22Rv1 (cell line): ENCODE results near the gene NCBP1.
"Not testable (repeated sequence)": the region's sequence is repeated elsewhere in the genome, so short reads cannot be mapped to it uniquely, and the experiment has no call there.

ENCODE experiments used
- ZFX ChIP-seq: fragments of 450-650 bp; IDR thresholded peaks from 2 replicates; pipeline ENCODE4 v1.6.1; 2017; ENCODE audit warnings: antibody characterized with exemption, borderline replicate concordance
- TF ChIP-seq, protein P1 (sequence below): fragments of 450-650 bp; IDR thresholded peaks from 2 replicates; pipeline ENCODE4 v1.5.1; 2017; ENCODE audit warnings: mild to moderate bottlenecking

DNA sequence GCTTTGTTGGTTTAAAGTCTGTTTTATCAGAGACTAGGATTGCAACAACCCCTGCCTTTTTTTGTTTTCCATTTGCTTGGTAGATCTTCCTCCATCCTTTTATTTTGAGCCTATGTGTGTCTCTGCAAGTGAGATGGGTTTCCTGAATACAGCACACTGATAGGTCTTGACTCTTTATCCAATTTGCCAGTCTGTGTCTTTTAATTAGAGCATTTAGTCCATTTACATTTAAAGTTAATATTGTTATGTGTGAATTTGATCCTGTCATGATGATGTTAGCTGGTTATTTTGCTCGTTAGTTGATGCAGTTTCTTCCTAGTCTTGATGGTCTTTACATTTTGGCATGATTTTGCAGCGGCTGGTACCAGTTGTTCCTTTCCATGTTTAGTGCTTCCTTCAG, 48.8 kb upstream of the NCBP1 start:
- TF ChIP-seq, protein P1, sequence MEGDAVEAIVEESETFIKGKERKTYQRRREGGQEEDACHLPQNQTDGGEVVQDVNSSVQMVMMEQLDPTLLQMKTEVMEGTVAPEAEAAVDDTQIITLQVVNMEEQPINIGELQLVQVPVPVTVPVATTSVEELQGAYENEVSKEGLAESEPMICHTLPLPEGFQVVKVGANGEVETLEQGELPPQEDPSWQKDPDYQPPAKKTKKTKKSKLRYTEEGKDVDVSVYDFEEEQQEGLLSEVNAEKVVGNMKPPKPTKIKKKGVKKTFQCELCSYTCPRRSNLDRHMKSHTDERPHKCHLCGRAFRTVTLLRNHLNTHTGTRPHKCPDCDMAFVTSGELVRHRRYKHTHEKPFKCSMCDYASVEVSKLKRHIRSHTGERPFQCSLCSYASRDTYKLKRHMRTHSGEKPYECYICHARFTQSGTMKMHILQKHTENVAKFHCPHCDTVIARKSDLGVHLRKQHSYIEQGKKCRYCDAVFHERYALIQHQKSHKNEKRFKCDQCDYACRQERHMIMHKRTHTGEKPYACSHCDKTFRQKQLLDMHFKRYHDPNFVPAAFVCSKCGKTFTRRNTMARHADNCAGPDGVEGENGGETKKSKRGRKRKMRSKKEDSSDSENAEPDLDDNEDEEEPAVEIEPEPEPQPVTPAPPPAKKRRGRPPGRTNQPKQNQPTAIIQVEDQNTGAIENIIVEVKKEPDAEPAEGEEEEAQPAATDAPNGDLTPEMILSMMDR, result not testable (repeated sequence)
- not testable (repeated sequence) for TF ChIP-seq ZFX
